HepG2 (cell line): Measurements from ENCODE around the gene KCTD21. TPM values are rescaled to one million over a fixed set of nuclear protein-coding genes. Genes with fewer than 3 reads are reported as not detected.

Source experiments
- ATAC-seq: fragments of 200-7000 bp; cut with Tn5 transposase; 3 replicates; pipeline ENCODE4 v1.9.1; 2020; ENCODE audit warnings: mild to moderate bottlenecking, moderate library complexity
- BruUV-seq: library from RNA; stranded (reverse); fragments of 400-500 nt; replicated peaks from 2 replicates; lab custom pipeline; 2021; lab: Mats Ljungman, UMichigan
- CTCF ChIA-PET: fragments of 300-600 bp; formaldehyde crosslinking; extraction: SDS; loops from one replicate; lab custom pipeline; 2021; ENCODE audit warnings: low total read pairs, inconsistent platforms, low intra/inter-chr PET ratio; lab: Yijun Ruan, JAX
- POLR2A ChIA-PET: fragments of 350-600 bp; sonication (Branson Sonifier 250); formaldehyde crosslinking; loops from one replicate; lab custom pipeline; 2020; ENCODE audit warnings: antibody characterized with exemption, inconsistent platforms; lab: Yijun Ruan, JAX
- DNase-seq: peaks from one replicate; pipeline ENCODE4 v3.0.0-alpha.2; 2015; ENCODE audit warnings: low spot score
- FAIRE-seq: peaks from 3 replicates; lab custom pipeline; 2011; peaks lifted over from hg19 to GRCh38; lab: Jason Lieb, UNC
- H2AFZ ChIP-seq: one replicate; pipeline ENCODE4 v1.6.1; 2011; ENCODE audit warnings: low read length, inconsistent platforms
- H3K27ac ChIP-seq: fragments of 300-600 bp; 3 replicates; pipeline ENCODE4 v1.8.0; 2011; ENCODE audit warnings: mixed run types, mild to moderate bottlenecking, mixed read lengths, low read length, inconsistent platforms; ENCODE audit not compliant: insufficient read depth; ENCODE audit errors: extremely low read length
- H3K27me3 ChIP-seq, 2 experiments: fragments of 200-600 bp in 1 of 2; 2 replicates in 1 of 2; 3 replicates in 1 of 2; pipeline versions ENCODE4 v1.6.0 to v1.8.0; 2011; ENCODE audit warnings: low read length in 2 of 2, mild to moderate bottlenecking in 2 of 2, moderate library complexity in 2 of 2, inconsistent platforms in 1 of 2; ENCODE audit not compliant: insufficient read depth in 2 of 2, control insufficient read depth in 1 of 2
- H3K36me3 ChIP-seq, 2 experiments: fragments of 200-600 bp in 1 of 2; replicated peaks in 1 of 2; 2 replicates in 1 of 2; 3 replicates in 1 of 2; pipeline versions ENCODE4 v1.5.1 to v1.8.0; 2011; ENCODE audit warnings: low read length in 2 of 2, inconsistent platforms in 1 of 2; ENCODE audit not compliant: insufficient read depth in 2 of 2, control insufficient read depth in 1 of 2
- H3K4me1 ChIP-seq: 2 replicates; pipeline ENCODE4 v1.5.1; 2012; ENCODE audit warnings: low read length, inconsistent platforms; ENCODE audit not compliant: insufficient read depth
- H3K4me2 ChIP-seq: 2 replicates; pipeline ENCODE4 v1.6.0; 2011; ENCODE audit warnings: low read depth, low read length, inconsistent platforms
- H3K4me3 ChIP-seq, 3 experiments: fragments of 200-600 bp in 1 of 3; sonication (generic), shearing (Covaris generic) in 1 of 3; replicated peaks in 1 of 3; 2 replicates each; pipeline ENCODE4 v1.5.1; 2011 to 2016; ENCODE audit warnings: low read length in 3 of 3, inconsistent platforms in 2 of 3, low read depth in 2 of 3, mild to moderate bottlenecking in 2 of 3, control low read depth in 1 of 3, mixed read lengths in 1 of 3; ENCODE audit not compliant: insufficient read depth in 1 of 3
- H3K79me2 ChIP-seq: one replicate; pipeline ENCODE4 v1.6.1; 2011; ENCODE audit warnings: low read length, inconsistent platforms; ENCODE audit not compliant: insufficient read depth
- H3K9ac ChIP-seq: 2 replicates; pipeline ENCODE4 v1.6.0; 2011; ENCODE audit warnings: mild to moderate bottlenecking, low read depth, low read length, inconsistent platforms; ENCODE audit not compliant: insufficient read depth
- H3K9me3 ChIP-seq: 2 replicates; pipeline ENCODE4 v1.5.1; 2012; ENCODE audit warnings: mild to moderate bottlenecking, low read length
- H4K20me1 ChIP-seq: 2 replicates; pipeline ENCODE4 v1.6.0; 2011; ENCODE audit warnings: inconsistent platforms, mild to moderate bottlenecking, low read length, moderate library complexity; ENCODE audit not compliant: insufficient read depth
- LCORL ChIP-seq, 2 experiments: fragments of 450-650 bp in 1 of 2; sonication (generic) in 1 of 2; formaldehyde crosslinking in 1 of 2; IDR thresholded peaks; 2 replicates each; pipeline versions ENCODE4 v1.5.0 to v1.6.1; 2017 to 2020; ENCODE audit warnings: antibody characterized with exemption in 1 of 2, missing genetic modification reagents in 1 of 2
- MXD3 ChIP-seq: IDR thresholded peaks from 2 replicates; pipeline ENCODE4 v1.6.1; 2016; ENCODE audit warnings: mild to moderate bottlenecking, missing biosample characterization, missing genetic modification reagents
- SKIL ChIP-seq: sonication (generic); formaldehyde crosslinking; IDR thresholded peaks from 2 replicates; pipeline ENCODE4 v1.8.0; 2022; ENCODE audit warnings: missing genetic modification reagents, mild to moderate bottlenecking, moderate library complexity, borderline replicate concordance
- WGBS: methylation state at CpG from one replicate; pipeline ENCODE4 v1.1.6; 2017; ENCODE audit warnings: low lambda C conversion rate; 5-methylcytosine and 5-hydroxymethylcytosine counted together
- in situ Hi-C: cut with HindIII; loops from 2 replicates; pipeline ENCODE4 v1.10.0; 2017; ENCODE audit warnings: low pct_unique_long_range_greater_than_20kb; ENCODE audit not compliant: extremely low pct_ligation_motif_present
- intact Hi-C: fragments of 100-400 bp; cut with micrococcal nuclease; formaldehyde crosslinking; loops from one replicate; pipeline ENCODE4 v1.10.0; 2022; ENCODE audit not compliant: unreplicated experiment
- polyA plus RNA-seq, 8 experiments: library from polyadenylated mRNA; depleted of rRNA in 3 of 8; stranded (reverse) in 7 of 8; unstranded in 1 of 8; fragments of >200 nt; fragmentation: Illumina TruSeq in 4 of 8; extraction: Trizol in 4 of 8; gene quantifications; 2 replicates each; pipeline versions ENCODE4 v1.2.1 to v1.2.3, GENCODE V29; 2011 to 2016; ENCODE audit warnings: low read depth in 4 of 8, missing spikeins in 1 of 8, mixed read lengths in 1 of 8; ENCODE audit not compliant: insufficient read depth in 1 of 8
- total RNA-seq, 5 experiments: library from RNA; depleted of rRNA; stranded (reverse); fragments of >200 nt; fragmentation: Illumina TruSeq; extraction: Trizol; gene quantifications; 2 replicates each; pipeline ENCODE4 v1.2.3, GENCODE V29; 2016; ENCODE audit warnings: low read depth in 1 of 5

KCTD21 gene
- total and polyA plus RNA-seq, 2 of the 13 experiments (the other 11 are each of a cell fraction or from before 2014, with no cell fraction given), result 3.1 to 13.5 TPM

- intact Hi-C loops (no loop called here), in situ Hi-C loops (no loop called here)
- no peak overlapping the region for H3K4me3 ChIP-seq
- H3K79me2 ChIP-seq, result no peaks in the 10 kb centered on the region
- ChIA-PET CTCF (no interaction called here), POLR2A (no interaction called here)
- no peak for FAIRE-seq
- no peak for DNase-seq
- H3K9me3 ChIP-seq, result no peaks in the 10 kb centered on the region
- no peak for ATAC-seq
- no TSS peak for BruUV-seq
- TF ChIP-seq LCORL (IDR thresholded peaks at IDR 0.05) (peak; percentile 77), LCORL (CRISPR knock-in tag; IDR thresholded peaks at IDR 0.05) (no peak), SKIL (CRISPR knock-in tag) (0 out of 2 replicates have a peak, but pooled peaks have one; percentile 16), MXD3 (CRISPR knock-in tag) (no peak)
- H3K36me3 ChIP-seq, result peaks cover 0 to 4% of the 10 kb centered on the region in 2 experiments; a peak in 2 of 5 replicates
- peaks cover 18% of the 10 kb centered on the region for H3K4me1 ChIP-seq
- H2AFZ ChIP-seq, result no peak overlapping the region
- H4K20me1 ChIP-seq, result no peaks in the 10 kb centered on the region
- H3K27me3 ChIP-seq, result no peaks in the 10 kb centered on the region
- H3K27ac ChIP-seq, result no peak overlapping the region
- H3K9ac ChIP-seq, result no peak overlapping the region
- no peak overlapping the region for H3K4me2 ChIP-seq
- 92% methylated on average over 7 of the region's 7 CpGs for WGBS
These were observed 41.9 kb upstream of the KCTD21 start for GRCh38 chr11:78230161-78230877.
